HepG2 (cell line): ENCODE measurements around the gene SPAG9. TPM values are rescaled to one million over a fixed set of nuclear protein-coding genes. Genes with fewer than 3 reads are reported as not detected.

ENCODE experiments used
- BHLHE40 ChIP-seq: IDR thresholded peaks from 2 replicates; pipeline ENCODE4 v1.6.1; 2011; ENCODE audit warnings: low read length, improper control_type of control experiment
- BRF2 ChIP-seq: sonication (generic); formaldehyde crosslinking; IDR thresholded peaks from 2 replicates; pipeline ENCODE4 v1.8.1; 2022; ENCODE audit warnings: mild to moderate bottlenecking, missing genetic modification reagents
- CEBPG ChIP-seq: IDR thresholded peaks from 2 replicates; pipeline ENCODE4 v1.6.1; 2016
- CENPBD1 ChIP-seq: sonication (generic); formaldehyde crosslinking; IDR thresholded peaks from 2 replicates; pipeline ENCODE4 v1.8.0; 2022; ENCODE audit warnings: missing genetic modification reagents, low read depth, mild to moderate bottlenecking, borderline replicate concordance
- DNMT1 ChIP-seq: sonication (generic); formaldehyde crosslinking; IDR thresholded peaks from 2 replicates; pipeline ENCODE4 v1.5.1; 2020; ENCODE audit warnings: mild to moderate bottlenecking, missing genetic modification reagents
- DRAP1 ChIP-seq: IDR thresholded peaks from 2 replicates; pipeline ENCODE4 v1.6.1; 2016; ENCODE audit warnings: missing genetic modification reagents, missing compliant biosample characterization
- FOXA1 ChIP-seq, 2 experiments: fragments of 450-650 bp in 1 of 2; sonication (generic) in 1 of 2; formaldehyde crosslinking in 1 of 2; IDR thresholded peaks; 2 replicates each; pipeline versions ENCODE4 v1.4.0 to v1.6.1; 2016 to 2020; ENCODE audit warnings: missing genetic modification reagents in 1 of 2
- FOXK2 ChIP-seq: fragments of 450-650 bp; IDR thresholded peaks from 2 replicates; pipeline ENCODE4 v1.6.1; 2016
- HCFC1 ChIP-seq: fragments of 150-350 bp; IDR thresholded peaks from 2 replicates; pipeline ENCODE4 v1.6.1; 2014; ENCODE audit warnings: low read depth, low read length
- HES4 ChIP-seq: sonication (generic); formaldehyde crosslinking; IDR thresholded peaks from 2 replicates; pipeline ENCODE4 v1.9.0; 2021; ENCODE audit warnings: mild to moderate bottlenecking, missing genetic modification reagents, borderline replicate concordance
- KAT8 ChIP-seq: IDR thresholded peaks from 2 replicates; pipeline ENCODE4 v1.6.1; 2016; ENCODE audit warnings: missing genetic modification reagents, missing compliant biosample characterization
- KLF13 ChIP-seq: sonication (generic); formaldehyde crosslinking; IDR thresholded peaks from 2 replicates; pipeline ENCODE4 v1.4.0; 2020; ENCODE audit warnings: mild to moderate bottlenecking, missing genetic modification reagents
- KLF15 ChIP-seq: sonication (generic); formaldehyde crosslinking; IDR thresholded peaks from 2 replicates; pipeline ENCODE4 v1.8.1; 2023; ENCODE audit warnings: borderline replicate concordance, mild to moderate bottlenecking, inconsistent platforms, missing genetic modification reagents, mixed read lengths
- NRL ChIP-seq: sonication (generic); formaldehyde crosslinking; IDR thresholded peaks from 2 replicates; pipeline ENCODE4 v1.5.0; 2020; ENCODE audit warnings: missing genetic modification reagents, mild to moderate bottlenecking, moderate library complexity, borderline replicate concordance
- SAP130 ChIP-seq: IDR thresholded peaks from 2 replicates; pipeline ENCODE4 v1.6.1; 2016; ENCODE audit warnings: low read depth
- TCF7L2 ChIP-seq: IDR thresholded peaks from 2 replicates; pipeline ENCODE4 v1.6.1; 2011; ENCODE audit warnings: mild to moderate bottlenecking, low read depth, low read length, moderate library complexity
- ZBTB34 ChIP-seq: sonication (generic); formaldehyde crosslinking; IDR thresholded peaks from 2 replicates; pipeline ENCODE4 v1.8.0; 2022; ENCODE audit warnings: mild to moderate bottlenecking, missing genetic modification reagents
- ZNF10 ChIP-seq: sonication (generic); formaldehyde crosslinking; IDR thresholded peaks from 2 replicates; pipeline ENCODE4 v1.4.0; 2020; ENCODE audit warnings: mild to moderate bottlenecking, low read depth, missing genetic modification reagents, borderline replicate concordance
- ZNF143 ChIP-seq: sonication (generic); formaldehyde crosslinking; IDR thresholded peaks from 2 replicates; pipeline ENCODE4 v1.4.0; 2020; ENCODE audit warnings: missing genetic modification reagents
- ZNF224 ChIP-seq: sonication (generic); formaldehyde crosslinking; IDR thresholded peaks from 2 replicates; pipeline ENCODE4 v1.5.0; 2020; ENCODE audit warnings: mild to moderate bottlenecking, missing genetic modification reagents
- ZNF326 ChIP-seq: sonication (generic); formaldehyde crosslinking; IDR thresholded peaks from 2 replicates; pipeline ENCODE4 v1.4.0; 2020; ENCODE audit warnings: missing genetic modification reagents, borderline replicate concordance
- ZNF451 ChIP-seq: sonication (generic); formaldehyde crosslinking; IDR thresholded peaks from 2 replicates; pipeline ENCODE4 v1.5.0; 2020; ENCODE audit warnings: mild to moderate bottlenecking, missing genetic modification reagents
- ZNF607 ChIP-seq: sonication (generic); formaldehyde crosslinking; IDR thresholded peaks from 2 replicates; pipeline ENCODE4 v1.5.1; 2020; ENCODE audit warnings: missing genetic modification reagents, mild to moderate bottlenecking, borderline replicate concordance
- ZUFSP ChIP-seq: sonication (generic); formaldehyde crosslinking; IDR thresholded peaks from 2 replicates; pipeline ENCODE4 v1.9.0; 2021; ENCODE audit warnings: missing genetic modification reagents, mild to moderate bottlenecking, borderline replicate concordance
- polyA plus RNA-seq, 8 experiments: library from polyadenylated mRNA; depleted of rRNA in 3 of 8; stranded (reverse) in 7 of 8; unstranded in 1 of 8; fragments of >200 nt; fragmentation: Illumina TruSeq in 4 of 8; extraction: Trizol in 4 of 8; gene quantifications; 2 replicates each; pipeline versions ENCODE4 v1.2.1 to v1.2.3, GENCODE V29; 2011 to 2016; ENCODE audit warnings: low read depth in 4 of 8, missing spikeins in 1 of 8, mixed read lengths in 1 of 8; ENCODE audit not compliant: insufficient read depth in 1 of 8
- total RNA-seq, 5 experiments: library from RNA; depleted of rRNA; stranded (reverse); fragments of >200 nt; fragmentation: Illumina TruSeq; extraction: Trizol; gene quantifications; 2 replicates each; pipeline ENCODE4 v1.2.3, GENCODE V29; 2016; ENCODE audit warnings: low read depth in 1 of 5

SPAG9 gene
- total and polyA plus RNA-seq, 2 of the 13 experiments (the other 11 are each of a cell fraction or from before 2014, with no cell fraction given), result 43.2 to 78.6 TPM

- TF ChIP-seq BRF2 (CRISPR knock-in tag) (no peak), NRL (CRISPR knock-in tag) (peak; percentile 77; the same call in 1 of the 2 replicates), HES4 (CRISPR knock-in tag) (no peak), ZUFSP (CRISPR knock-in tag) (no peak), SAP130 (CRISPR knock-in tag) (peak; percentile 92), CEBPG (CRISPR knock-in tag) (no peak), KAT8 (CRISPR knock-in tag) (no peak), HCFC1 (no peak), KLF13 (CRISPR knock-in tag) (no peak), FOXA1 (IDR thresholded peaks at IDR 0.05) (no peak), FOXA1 (CRISPR knock-in tag; IDR thresholded peaks at IDR 0.05) (no peak), BHLHE40 (no peak), ZBTB34 (CRISPR knock-in tag) (no peak), ZNF10 (CRISPR knock-in tag) (no peak), FOXK2 (no peak), ZNF224 (CRISPR knock-in tag) (peak; percentile 23; the same call in 1 of the 2 replicates), ZNF607 (CRISPR knock-in tag) (no peak), KLF15 (no peak; the same call in 1 of the 2 replicates), ZNF326 (CRISPR knock-in tag) (no peak), TCF7L2 (no peak), ZNF143 (CRISPR knock-in tag) (no peak; the same call in 1 of the 2 replicates), DRAP1 (CRISPR knock-in tag) (0 out of 2 replicates have a peak, but pooled peaks have one; percentile 12), DNMT1 (CRISPR knock-in tag) (no peak), CENPBD1 (CRISPR knock-in tag) (no peak), ZNF451 (peak; percentile 58; the same call in 1 of the 2 replicates)
Observed at GRCh38 chr17:50919321-50920040, 201.2 kb downstream of the SPAG9 start (continued).
